Activated gamma-delta T cell (primary cell): ENCODE measurements around the gene SLC15A1.

Experiments used
- DNase-seq: peaks from one replicate; lab custom pipeline; 2025; lab: John Stamatoyannopoulos, UW

Gene SLC15A1

DNA sequence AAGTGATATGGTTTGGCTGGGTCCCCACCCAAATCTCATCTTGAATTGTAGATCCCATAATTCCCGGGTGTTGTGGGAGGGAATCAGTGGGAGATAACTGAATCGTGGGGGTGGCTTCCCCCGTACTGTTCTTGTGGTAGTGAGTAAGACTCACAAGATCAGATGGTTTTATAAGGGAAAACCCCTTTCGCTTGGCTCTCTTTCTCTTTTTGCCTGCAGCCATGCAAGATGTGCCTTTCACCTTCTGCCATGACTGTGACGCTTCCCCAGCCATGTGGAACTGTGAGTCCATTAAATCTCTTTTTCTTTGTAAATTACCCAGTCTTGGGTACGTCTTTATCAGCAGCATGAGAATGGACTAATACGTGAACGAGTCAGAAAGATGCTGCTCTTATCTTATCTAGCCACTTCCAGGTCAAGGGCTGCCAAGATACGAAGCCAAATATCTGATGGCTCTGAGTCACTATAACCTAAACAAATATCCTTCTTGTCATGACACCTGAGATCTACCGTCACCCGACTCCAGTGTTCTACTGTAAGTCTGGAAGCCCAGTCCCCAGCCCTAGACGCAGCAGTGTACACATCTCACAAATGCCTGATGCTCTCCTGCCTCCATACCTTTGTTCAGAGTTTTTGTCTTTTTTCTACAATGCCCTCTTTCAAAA lies 45.9 kb downstream of the SLC15A1 start:
- no peak for DNase-seq

DNA sequence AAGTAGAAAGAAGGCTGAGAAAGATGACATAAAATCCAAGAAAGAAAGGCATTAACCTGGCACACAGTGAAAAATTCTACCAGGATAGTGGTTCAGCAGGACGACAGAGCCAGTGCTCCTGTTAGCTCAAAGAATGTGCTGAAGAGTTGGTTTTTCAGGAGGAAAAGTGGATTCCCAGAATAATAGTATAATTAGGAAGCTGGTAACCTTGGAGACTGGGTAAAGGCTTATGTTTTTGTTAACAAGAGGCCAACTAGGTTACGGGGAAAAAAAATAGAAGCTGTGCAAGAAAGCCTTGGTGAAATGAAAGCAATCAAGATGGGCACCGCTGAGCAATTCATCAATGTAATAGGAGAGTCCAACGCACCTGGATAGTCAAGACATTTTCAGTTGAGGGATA lies 54.7 kb downstream of the SLC15A1 start:
- DNase-seq, result no peak

DNA sequence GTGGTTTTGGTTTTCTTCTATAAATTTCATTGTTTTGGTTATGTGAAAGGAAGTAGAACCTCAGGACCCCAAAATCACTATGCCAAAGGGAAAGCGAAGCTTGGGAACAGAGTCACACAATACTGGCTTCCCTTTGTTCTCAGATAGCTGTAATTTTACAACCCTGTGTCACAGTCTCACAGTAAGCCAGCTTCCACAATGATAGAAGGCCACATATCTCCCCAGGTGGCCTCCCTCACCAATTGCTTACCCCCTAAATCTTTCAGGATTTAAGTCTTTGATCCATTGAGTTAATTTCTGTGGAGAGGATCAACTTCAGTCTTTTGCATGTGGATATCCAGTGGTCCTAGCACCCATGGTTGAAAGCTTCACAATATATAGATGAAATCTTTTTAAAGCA lies 58.7 kb downstream of the SLC15A1 start:
- DNase-seq, result no peak

GRCh38 chr13:98691360-98691759 lies 61.1 kb downstream of the SLC15A1 start:
- DNase-seq, result no peak

DNA sequence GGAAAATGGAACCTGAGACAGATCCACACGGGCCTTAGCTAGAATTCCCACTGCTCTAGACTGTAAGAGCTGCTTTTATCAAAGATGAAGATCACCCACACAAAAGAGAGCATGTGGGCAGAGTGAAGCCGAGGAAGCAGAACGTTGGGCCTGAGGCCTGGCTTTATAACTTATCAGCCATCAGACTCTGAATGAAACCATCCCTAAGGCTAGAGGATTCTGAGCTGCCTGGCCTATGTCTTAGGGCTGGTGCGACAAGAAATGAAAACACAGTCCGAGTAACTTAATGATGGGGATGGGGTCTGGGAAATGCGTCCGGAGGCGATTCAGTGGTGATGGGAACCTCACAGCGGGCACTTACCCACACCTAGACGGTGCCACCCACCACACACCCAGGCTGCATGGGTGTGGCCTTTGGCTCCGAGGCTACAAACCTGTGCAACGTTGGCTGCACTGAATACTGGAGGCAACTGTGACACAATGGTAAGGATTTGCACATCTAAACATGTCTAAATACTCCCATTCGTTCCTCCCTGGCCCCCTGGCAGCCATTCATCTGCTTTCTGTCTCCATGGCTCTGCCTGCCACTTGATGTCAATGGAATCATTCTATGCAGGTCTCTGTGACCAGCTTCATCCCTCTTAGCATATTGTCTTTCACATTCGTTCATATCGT lies 62.0 kb downstream of the SLC15A1 start:
- DNase-seq, result no peak

DNA sequence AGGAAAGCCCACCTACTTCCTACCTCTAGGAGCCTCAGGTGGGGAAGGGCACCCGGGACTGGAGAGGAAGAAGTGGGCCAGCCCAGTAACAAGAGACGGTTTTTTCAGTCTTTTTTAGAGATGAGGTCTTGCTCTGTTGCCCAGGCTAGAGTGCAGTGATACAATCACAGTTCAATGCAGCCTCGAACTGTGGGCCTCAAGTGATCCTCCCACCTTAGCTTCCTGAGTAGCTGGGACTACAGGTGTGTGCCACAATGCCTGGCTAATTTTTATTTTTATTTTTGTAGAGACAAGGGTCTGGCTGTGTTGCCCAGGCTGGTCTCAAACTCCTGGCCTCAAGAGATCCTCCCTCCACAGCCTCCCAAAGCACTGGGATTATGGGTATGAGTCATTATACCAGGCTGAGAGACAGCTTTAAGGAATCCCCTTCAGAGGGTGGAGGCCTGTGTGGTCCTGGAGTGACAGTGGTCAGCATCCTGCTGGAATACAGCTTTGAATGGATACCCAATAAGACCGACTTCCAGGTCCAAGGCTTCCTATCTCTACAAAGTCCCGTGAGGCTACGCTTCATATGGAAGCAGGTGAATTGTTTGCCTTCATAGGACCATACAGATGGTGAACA lies 63.0 kb downstream of the SLC15A1 start:
- DNase-seq, result no peak

GRCh38 chr13:98688373-98688772 lies 64.1 kb downstream of the SLC15A1 start:
- no peak for DNase-seq

- DNase-seq, result no peak
Observed at GRCh38 chr13:98687319-98687718, 65.2 kb downstream of the SLC15A1 start.

GRCh38 chr13:98686270-98686669 lies 66.2 kb downstream of the SLC15A1 start:
- DNase-seq, result no peak

DNA sequence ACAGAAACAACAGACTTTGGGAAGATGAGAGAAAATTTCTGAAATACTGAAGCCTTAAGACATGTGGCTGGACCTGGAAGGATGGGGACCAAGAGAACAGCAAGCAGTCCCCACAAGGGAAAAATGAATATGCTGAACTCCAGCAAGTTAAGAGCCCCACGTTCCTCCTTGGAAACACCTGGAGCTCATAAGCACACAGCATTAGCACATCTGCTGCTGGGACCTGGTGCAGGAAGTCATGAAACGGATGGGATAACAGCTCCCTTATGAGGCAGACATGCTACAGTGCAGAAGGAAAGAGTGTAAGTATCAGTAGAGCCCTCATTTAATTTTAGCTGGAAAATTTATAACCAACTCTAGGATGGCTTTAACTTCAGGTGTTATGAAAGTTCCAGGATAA lies 67.3 kb downstream of the SLC15A1 start:
- DNase-seq, result no peak

GRCh38 chr13:98681049-98681448 lies 71.4 kb downstream of the SLC15A1 start:
- DNase-seq, result no peak

DNA sequence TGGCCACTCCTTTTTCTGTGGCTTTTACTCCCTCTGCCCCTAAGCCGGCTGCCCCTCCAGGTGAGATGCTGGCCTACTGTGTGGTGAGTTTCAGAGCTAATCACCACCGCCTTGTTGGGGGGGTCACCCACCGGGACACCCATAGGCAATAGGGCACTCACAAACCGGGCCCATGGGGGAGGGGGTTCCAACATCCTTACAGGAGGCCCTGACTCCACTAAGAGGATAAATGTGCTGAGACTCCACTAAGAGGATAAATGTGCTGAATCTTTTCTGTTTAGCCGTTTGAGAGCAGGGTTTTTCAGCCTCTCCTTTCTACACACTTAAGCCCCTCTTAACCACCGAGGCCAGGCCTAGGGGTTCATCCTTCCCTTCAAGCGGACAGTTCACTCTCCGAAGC lies 73.7 kb downstream of the SLC15A1 start:
- no peak for DNase-seq

- DNase-seq, result no peak
Observed at GRCh38 chr13:98677398-98677797, 75.1 kb downstream of the SLC15A1 start.

DNA sequence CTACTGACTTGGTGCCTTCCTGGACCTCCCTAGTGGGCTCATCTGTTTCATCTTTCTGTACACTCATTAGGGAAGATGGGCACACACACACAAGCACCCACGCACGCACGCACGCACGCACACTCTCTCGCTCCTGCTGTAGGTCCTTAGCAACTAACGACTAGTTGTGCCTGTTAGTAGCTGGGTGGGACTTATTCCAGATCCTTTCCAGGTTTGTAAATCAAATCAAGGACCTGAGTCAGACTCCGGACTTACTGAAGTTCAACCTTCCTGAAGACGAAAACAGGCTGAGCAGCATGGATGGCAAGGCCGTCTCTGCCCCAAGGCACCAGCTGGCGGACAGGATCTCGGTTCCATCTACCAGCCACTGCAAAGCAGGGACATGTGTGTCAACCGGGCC lies 76.2 kb downstream of the SLC15A1 start:
- DNase-seq, result no peak

DNA sequence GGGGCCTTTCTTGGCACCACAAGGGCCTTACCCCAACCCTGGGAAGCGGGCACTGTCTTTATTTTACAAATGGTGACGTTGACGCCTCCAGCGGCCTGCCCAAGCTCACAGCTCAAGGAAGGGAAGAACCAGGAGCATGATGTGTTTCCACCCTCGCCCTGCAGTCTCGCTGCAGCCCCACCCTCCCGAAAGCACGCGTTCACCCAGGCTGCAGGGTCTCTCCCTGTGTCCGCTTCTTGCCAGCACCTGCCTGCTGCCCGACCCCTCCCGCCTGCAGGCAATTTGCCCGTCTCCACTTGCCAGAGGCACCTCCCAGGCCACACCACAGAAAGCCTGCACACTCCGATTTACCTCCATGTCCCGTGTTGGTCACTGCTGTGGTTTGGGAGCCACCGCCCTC lies 76.6 kb downstream of the SLC15A1 start:
- DNase-seq, result no peak

DNA sequence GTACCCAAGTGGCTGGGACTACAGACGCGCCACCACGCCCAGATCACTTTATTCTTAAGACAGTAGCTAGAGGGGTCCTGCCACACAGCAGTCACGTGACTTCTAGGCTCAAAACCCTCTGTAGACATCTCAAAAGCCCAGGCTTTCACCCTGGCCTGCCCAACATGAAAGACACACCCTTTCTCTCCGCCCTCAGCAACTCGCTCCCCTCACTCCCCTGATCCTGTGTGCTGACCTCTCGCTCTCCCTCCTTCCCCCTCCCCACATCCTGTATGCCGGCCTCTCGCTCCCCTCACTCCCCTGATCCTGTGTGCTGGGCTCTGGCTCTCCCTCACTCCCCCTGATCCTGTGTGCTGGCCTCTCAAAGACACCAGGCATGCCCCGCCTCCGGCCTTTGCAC lies 77.4 kb downstream of the SLC15A1 start:
- DNase-seq, result no peak

DNA sequence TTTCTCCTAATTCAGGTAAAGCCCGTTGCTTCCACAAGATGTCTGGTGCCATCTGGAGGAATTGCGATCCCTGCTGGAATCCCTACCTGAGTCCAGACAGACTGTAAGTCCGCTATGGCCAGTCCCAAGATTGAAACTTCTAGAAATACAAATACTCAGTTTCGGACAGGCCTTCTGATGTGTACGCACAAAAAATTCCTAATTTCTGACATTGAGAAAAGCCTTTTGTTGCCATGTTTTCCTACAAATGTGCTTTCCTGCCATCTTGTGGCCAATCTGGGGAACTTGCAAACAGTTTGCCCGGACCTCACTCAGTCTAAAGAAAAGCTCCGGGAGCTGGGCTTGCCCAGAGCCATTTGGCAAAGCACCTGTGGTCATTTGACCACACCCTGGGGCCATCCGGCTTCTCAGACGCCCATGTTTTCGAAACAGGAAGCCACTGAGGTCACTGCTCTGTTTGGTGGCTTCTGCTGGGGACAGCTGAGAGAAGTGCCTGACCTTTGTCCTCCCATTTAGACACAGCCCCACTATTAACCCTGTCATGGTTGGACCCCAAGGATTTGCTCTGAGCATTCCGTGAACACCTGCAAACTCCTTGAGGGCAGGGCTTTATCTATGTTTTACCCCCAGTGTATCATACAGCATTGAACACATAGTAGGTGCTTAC lies 79.4 kb downstream of the SLC15A1 start:
- no peak for DNase-seq

DNA sequence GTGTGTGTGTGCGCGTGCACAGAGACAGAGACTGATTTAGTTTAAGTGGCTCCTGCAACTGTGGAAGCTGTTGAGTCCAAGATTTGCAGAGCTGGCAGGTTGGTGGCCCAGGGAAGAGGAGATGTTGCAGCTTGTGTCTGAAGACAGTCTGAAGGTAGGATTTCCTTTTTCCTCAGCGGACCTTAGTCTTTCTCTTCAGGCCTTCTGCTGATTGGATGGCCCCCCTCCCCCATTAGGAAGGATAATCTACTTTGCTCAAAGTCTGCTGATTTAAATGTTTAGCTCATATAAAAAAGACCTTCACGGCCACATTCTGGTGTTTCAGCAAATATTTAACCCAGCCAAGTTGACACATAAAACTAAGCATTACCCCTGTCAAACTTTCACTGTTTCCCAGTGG lies 84.3 kb downstream of the SLC15A1 start:
- no peak for DNase-seq

GRCh38 chr13:98665638-98665995 lies 86.9 kb downstream of the SLC15A1 start:
- DNase-seq, result no peak

DNA sequence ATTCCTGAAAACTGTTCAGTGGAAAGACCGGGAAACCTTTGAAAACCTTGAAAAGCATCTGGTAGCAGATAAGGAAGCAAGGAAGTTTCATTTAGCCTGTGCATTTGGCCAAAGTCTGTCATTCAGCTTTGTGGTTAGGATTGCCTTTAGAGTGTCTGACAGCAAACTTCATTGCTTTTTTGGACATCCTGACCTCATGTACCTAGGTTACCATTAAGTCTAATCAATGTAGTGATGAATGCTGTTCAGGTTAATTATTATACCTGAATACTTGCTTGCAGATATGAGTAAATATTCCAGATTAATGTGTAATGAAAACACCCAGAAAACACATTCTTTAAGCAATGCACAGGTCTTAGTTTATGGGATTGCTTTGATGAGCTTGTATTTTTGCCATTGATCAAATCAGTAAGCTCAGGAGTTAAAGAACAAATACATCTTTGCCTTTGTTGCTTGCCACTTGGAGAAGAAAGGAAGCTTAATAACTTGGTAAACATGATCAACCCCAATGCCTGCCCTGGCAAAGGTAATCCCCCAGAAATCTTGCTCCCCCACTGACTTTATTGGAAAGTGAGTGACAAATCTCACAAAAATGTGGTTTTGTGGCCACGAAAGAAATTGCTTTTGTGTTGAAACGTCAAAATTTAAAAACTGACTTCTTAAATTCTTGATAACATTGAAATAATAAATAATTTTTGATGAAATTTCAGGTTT lies 87.4 kb downstream of the SLC15A1 start:
- no peak for DNase-seq

- DNase-seq, result no peak
Observed at GRCh38 chr13:98664510-98664909, 88.0 kb downstream of the SLC15A1 start.

DNA sequence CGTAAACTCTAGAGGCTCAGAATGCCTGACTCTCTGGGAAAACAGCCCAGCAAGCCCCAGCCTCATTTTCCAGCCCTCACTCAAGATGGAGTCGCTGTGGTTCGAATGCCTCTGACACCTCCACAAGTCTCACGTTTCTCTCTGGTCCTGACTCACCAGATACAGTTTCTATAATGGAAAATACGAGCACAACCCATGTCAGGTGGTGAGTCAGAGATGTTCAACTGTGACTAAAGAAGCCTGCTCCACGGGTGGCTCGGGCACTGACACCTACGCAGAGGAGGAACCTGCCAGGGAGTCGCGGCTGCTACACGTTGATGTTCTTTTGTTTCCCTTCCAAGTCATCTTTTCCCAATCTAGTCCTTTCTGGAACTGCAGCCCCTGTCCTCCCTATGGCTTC lies 88.4 kb downstream of the SLC15A1 start:
- no peak for DNase-seq
